Measurements from ENCODE around the gene CD33.

DNA sequence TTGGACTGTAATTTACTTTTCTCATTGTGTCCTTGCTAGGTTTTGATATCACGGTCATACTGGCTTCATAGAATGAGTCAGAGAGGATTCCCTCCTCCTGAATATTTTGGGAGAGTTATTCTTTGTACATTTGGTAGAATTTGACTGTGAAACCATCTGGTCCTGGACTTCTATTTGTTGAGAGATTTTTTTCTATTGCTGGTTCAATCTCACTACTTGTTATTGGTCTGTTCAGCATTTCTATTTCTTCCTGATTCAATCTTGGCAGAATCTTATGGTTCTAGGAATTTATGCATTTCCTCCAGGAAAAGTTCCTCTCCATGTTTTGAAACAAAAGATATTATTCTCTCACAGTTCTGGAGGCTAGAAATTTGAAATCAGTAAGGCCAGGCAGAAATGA lies 4.9 kb upstream of the CD33 start:
- no peak for TF ChIP-seq POLR2A (IDR thresholded peaks at IDR 0.05)
- TF ChIP-seq, protein P1, sequence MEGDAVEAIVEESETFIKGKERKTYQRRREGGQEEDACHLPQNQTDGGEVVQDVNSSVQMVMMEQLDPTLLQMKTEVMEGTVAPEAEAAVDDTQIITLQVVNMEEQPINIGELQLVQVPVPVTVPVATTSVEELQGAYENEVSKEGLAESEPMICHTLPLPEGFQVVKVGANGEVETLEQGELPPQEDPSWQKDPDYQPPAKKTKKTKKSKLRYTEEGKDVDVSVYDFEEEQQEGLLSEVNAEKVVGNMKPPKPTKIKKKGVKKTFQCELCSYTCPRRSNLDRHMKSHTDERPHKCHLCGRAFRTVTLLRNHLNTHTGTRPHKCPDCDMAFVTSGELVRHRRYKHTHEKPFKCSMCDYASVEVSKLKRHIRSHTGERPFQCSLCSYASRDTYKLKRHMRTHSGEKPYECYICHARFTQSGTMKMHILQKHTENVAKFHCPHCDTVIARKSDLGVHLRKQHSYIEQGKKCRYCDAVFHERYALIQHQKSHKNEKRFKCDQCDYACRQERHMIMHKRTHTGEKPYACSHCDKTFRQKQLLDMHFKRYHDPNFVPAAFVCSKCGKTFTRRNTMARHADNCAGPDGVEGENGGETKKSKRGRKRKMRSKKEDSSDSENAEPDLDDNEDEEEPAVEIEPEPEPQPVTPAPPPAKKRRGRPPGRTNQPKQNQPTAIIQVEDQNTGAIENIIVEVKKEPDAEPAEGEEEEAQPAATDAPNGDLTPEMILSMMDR (IDR thresholded peaks at IDR 0.05) = no peak

Data from esophagus squamous epithelium (tissue), 4 donors.